Endodermal cell (in vitro differentiated cells): ENCODE results near the gene ZMYM2. TPM values are rescaled to one million over a fixed set of nuclear protein-coding genes. Genes with fewer than 3 reads are reported as not detected.

Source experiments
- DNase-seq: peaks from one replicate; pipeline ENCODE4 v3.0.0-alpha.2; 2017
- H3K27ac ChIP-seq: 2 replicates; pipeline ENCODE4 v1.5.1; 2013; ENCODE audit warnings: mild to moderate bottlenecking, low read depth, low read length, moderate library complexity
- H3K27me3 ChIP-seq: 2 replicates; pipeline ENCODE4 v1.6.1; 2013; ENCODE audit warnings: mild to moderate bottlenecking, low read length, moderate library complexity; ENCODE audit not compliant: insufficient read depth, control insufficient read depth, poor library complexity, severe bottlenecking
- H3K36me3 ChIP-seq: 2 replicates; pipeline ENCODE4 v1.7.0; 2013; ENCODE audit warnings: mild to moderate bottlenecking, low read length, moderate library complexity; ENCODE audit not compliant: control insufficient read depth, insufficient read depth
- H3K4me1 ChIP-seq: one replicate; pipeline ENCODE4 v1.7.0; 2013; ENCODE audit warnings: low read length; ENCODE audit not compliant: control insufficient read depth, insufficient read depth
- H3K4me3 ChIP-seq: 2 replicates; pipeline ENCODE4 v1.5.1; 2013; ENCODE audit warnings: mild to moderate bottlenecking, low read length, moderate library complexity
- H3K9ac ChIP-seq: 2 replicates; pipeline ENCODE4 v1.6.1; 2013; ENCODE audit warnings: mild to moderate bottlenecking, low read length, moderate library complexity; ENCODE audit not compliant: poor library complexity, severe bottlenecking; ENCODE audit errors: extremely low read depth
- H3K9me3 ChIP-seq: 2 replicates; pipeline ENCODE4 v1.6.1; 2013; ENCODE audit warnings: mild to moderate bottlenecking, low read length, moderate library complexity; ENCODE audit not compliant: control insufficient read depth
- H3K27ac Mint-ChIP-seq: 2 replicates; pipeline ENCODE4 v1.8.0; 2020; ENCODE audit warnings: mixed read lengths
- H3K27me3 Mint-ChIP-seq: 2 replicates; pipeline ENCODE4 v1.8.0; 2021; ENCODE audit warnings: mild to moderate bottlenecking, mixed read lengths; ENCODE audit not compliant: insufficient read depth
- H3K36me3 Mint-ChIP-seq: 2 replicates; pipeline ENCODE4 v1.8.0; 2020; ENCODE audit warnings: low read depth, mixed read lengths
- H3K4me1 Mint-ChIP-seq: 2 replicates; pipeline ENCODE4 v1.8.0; 2020; ENCODE audit warnings: mixed read lengths
- H3K4me3 Mint-ChIP-seq: 2 replicates; pipeline ENCODE4 v1.8.0; 2020; ENCODE audit warnings: mild to moderate bottlenecking, moderate library complexity, mixed read lengths
- H3K9me3 Mint-ChIP-seq: 2 replicates; pipeline ENCODE4 v1.8.0; 2020; ENCODE audit warnings: mild to moderate bottlenecking, mixed read lengths
- WGBS, 2 experiments: methylation state at CpG; one replicate each; pipeline versions ENCODE4 v1.1.5 to v1.1.7; 2013; ENCODE audit warnings: missing lambda C conversion rate in 2 of 2, mixed read lengths in 1 of 2; ENCODE audit not compliant: insufficient coverage in 1 of 2, insufficient read length in 1 of 2; 5-methylcytosine and 5-hydroxymethylcytosine counted together
- total RNA-seq, 2 donors: library from RNA; stranded (reverse); fragmentation: NEBNext Ultra II Directional in 1 of 2; extraction: Animal tissue kit (Norgen Biotek cat#: 25700) in 1 of 2; gene quantifications; 2 replicates in 1 of 2; 3 replicates in 1 of 2; pipeline ENCODE4 v1.2.1, GENCODE V29; 2021
- TF ChIP-seq, protein P1 (sequence below): fragments of 200-600 bp; sonication (generic); conservative IDR thresholded peaks from 2 replicates; pipeline ENCODE4 v1.5.0; 2021; ENCODE audit warnings: antibody characterized with exemption, mild to moderate bottlenecking

The ZMYM2 gene
- total RNA-seq, 2 donors from 2014 or later: 200 to 207 TPM

DNA sequence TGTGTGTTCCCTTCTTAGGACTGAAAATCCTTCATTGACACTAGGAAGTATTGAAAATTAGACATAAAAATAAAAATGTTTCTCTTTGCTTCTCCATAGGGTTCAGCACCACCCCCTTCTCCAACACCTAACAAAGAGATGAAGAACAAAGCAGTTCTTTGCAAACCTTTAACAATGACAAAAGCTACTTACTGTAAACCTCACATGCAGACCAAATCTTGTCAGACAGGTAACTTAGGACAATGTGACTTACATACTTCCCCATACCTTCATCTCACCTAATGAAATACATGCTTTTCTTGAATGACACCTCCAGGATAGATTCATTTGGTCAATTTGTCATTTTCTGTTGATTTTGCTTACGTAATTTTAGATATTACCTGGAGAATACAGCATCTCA lies 99.9 kb downstream of the ZMYM2 start:
- WGBS, 2 experiments: 92% methylated on average over 1 of the region's 1 CpG; no CpG with 5 or more reads in 1 of the 2 experiments

DNA sequence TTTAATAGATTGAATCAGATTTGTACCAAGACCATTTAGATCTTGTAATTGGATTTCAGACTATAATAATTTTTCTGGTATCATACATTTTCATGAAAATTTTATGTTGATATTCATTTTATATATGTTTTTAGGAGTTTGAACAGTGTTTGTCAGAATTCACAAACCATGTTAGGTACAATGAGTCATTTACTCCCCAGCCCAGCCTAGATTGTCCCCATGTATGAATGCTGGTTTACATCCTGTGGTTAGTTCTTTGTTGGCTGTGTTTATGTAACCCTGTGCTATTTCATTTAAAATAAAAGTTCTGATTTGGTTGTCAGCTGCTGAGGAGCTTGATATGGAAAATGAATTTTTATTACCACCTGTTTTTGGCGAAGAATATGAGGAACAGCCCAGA lies 105.6 kb downstream of the ZMYM2 start:
- no peaks in the 10 kb centered on the region for H3K27me3 ChIP-seq
- peaks cover 70% of the 10 kb centered on the region for H3K36me3 Mint-ChIP-seq
- DNase-seq: no peak
- H3K4me3 Mint-ChIP-seq: no peak overlapping the region
- peaks cover 91% of the 10 kb centered on the region for H3K36me3 ChIP-seq
- no peaks in the 10 kb centered on the region for H3K4me1 Mint-ChIP-seq
- TF ChIP-seq, protein P1, sequence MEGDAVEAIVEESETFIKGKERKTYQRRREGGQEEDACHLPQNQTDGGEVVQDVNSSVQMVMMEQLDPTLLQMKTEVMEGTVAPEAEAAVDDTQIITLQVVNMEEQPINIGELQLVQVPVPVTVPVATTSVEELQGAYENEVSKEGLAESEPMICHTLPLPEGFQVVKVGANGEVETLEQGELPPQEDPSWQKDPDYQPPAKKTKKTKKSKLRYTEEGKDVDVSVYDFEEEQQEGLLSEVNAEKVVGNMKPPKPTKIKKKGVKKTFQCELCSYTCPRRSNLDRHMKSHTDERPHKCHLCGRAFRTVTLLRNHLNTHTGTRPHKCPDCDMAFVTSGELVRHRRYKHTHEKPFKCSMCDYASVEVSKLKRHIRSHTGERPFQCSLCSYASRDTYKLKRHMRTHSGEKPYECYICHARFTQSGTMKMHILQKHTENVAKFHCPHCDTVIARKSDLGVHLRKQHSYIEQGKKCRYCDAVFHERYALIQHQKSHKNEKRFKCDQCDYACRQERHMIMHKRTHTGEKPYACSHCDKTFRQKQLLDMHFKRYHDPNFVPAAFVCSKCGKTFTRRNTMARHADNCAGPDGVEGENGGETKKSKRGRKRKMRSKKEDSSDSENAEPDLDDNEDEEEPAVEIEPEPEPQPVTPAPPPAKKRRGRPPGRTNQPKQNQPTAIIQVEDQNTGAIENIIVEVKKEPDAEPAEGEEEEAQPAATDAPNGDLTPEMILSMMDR: no peak
- H3K4me3 ChIP-seq: no peak overlapping the region
- no peaks in the 10 kb centered on the region for H3K9me3 Mint-ChIP-seq
- H3K9me3 ChIP-seq: no peaks in the 10 kb centered on the region
- no peaks in the 10 kb centered on the region for H3K4me1 ChIP-seq
- H3K27ac ChIP-seq: no peak overlapping the region
- no peak overlapping the region for H3K27ac Mint-ChIP-seq
- H3K27me3 Mint-ChIP-seq: no peaks in the 10 kb centered on the region
- no peak overlapping the region for H3K9ac ChIP-seq
- 100% methylated on average over 1 of the region's 1 CpG; no CpG with 5 or more reads in 1 of the 2 experiments for WGBS, 2 experiments

More for the DNA sequence above, 99.9 kb downstream of the ZMYM2 start:
- H3K4me3 ChIP-seq: no peak overlapping the region
- Mint-ChIP-seq H3K4me1 (peaks cover 6% of the 10 kb centered on the region), H3K4me3 (no peak overlapping the region), H3K9me3 (no peaks in the 10 kb centered on the region), H3K27ac (peak overlapping the region; percentile 57), H3K27me3 (no peaks in the 10 kb centered on the region), H3K36me3 (peaks cover 72% of the 10 kb centered on the region)
- TF ChIP-seq, protein P1: no peak
- H3K27ac ChIP-seq: no peak overlapping the region
- H3K9me3 ChIP-seq: no peaks in the 10 kb centered on the region
- no peaks in the 10 kb centered on the region for H3K27me3 ChIP-seq
- DNase-seq: no peak
- no peak overlapping the region for H3K9ac ChIP-seq
- peaks cover 87% of the 10 kb centered on the region for H3K36me3 ChIP-seq
- H3K4me1 ChIP-seq: peaks cover 4% of the 10 kb centered on the region

DNA sequence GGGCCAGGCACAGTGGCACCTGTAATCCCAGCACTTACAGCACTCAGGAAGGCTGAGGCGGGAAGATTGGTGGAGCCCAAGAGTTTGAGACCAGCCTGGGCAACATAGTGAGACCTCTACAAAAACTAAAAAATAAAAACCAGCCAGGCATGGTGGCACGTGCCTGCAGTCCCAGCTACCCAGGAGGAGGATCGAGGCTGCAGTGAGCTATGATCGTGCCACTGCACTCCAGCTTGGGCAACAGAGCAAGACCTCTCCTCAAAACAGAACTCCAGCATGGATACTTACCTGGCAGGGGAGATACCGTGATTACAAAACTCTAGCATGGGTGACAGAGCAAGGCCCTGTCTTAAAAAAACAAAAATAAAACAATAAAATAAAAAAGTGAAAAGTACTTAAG lies 107.0 kb downstream of the ZMYM2 start:
- DNase-seq: no peak
- Histone ChIP-seq H3K4me1 (no peaks in the 10 kb centered on the region), H3K9me3 (no peaks in the 10 kb centered on the region), H3K36me3 (peaks cover 91% of the 10 kb centered on the region), H3K27ac (no peak overlapping the region), H3K4me3 (no peak overlapping the region), H3K27me3 (no peaks in the 10 kb centered on the region), H3K9ac (no peak overlapping the region)
- Mint-ChIP-seq H3K9me3 (no peaks in the 10 kb centered on the region), H3K4me1 (no peaks in the 10 kb centered on the region), H3K27me3 (no peaks in the 10 kb centered on the region), H3K27ac (peak overlapping the region; percentile 26), H3K4me3 (no peak overlapping the region), H3K36me3 (peaks cover 69% of the 10 kb centered on the region)
- 92 to 100% methylated on average over 4 to 5 of the region's 5 CpGs for WGBS, 2 experiments
- TF ChIP-seq, protein P1: no peak
